ENCODE results near the gene ADCY10.

GRCh38 chr1:167864392-167865032, 49.4 kb downstream of the ADCY10 start:
- no peak for TF ChIP-seq CTCF (IDR thresholded peaks at IDR 0.05 in 4 of 5, conservative IDR thresholded peaks at IDR 0.05 in 1 of 5)
- TF ChIP-seq POLR2A (IDR thresholded peaks at IDR 0.05) = no peak

All from gastrocnemius medialis (tissue), 4 donors.